WTC11 (cell line): Measurements from ENCODE around the gene DNAJC8. TPM values are rescaled to one million over a fixed set of nuclear protein-coding genes. Genes with fewer than 3 reads are reported as not detected.
A peak's percentile ranks its signal among the peaks of the same experiment; 100 is the strongest.

Experiments
- ATAC-seq: fragments of 200-7000 bp; cut with Tn5 transposase; 2 replicates; pipeline ENCODE4 v1.10.0; 2021; ENCODE audit warnings: mild to moderate bottlenecking, moderate library complexity
- CTCF ChIA-PET: fragments of 300-600 bp; sonication (Branson Sonifier 250); formaldehyde crosslinking; loops from one replicate; lab custom pipeline; 2021; ENCODE audit warnings: antibody characterized with exemption; lab: Charles Lee
- POLR2A ChIA-PET: fragments of 350-600 bp; sonication (Branson Sonifier 250); formaldehyde crosslinking; loops from one replicate; lab custom pipeline; 2021; ENCODE audit warnings: antibody characterized with exemption; lab: Charles Lee
- DNase-seq: peaks from one replicate; pipeline ENCODE4 v3.0.0; 2021; ENCODE audit warnings: low spot score
- H3K27ac Mint-ChIP-seq: 2 replicates; pipeline ENCODE4 v1.8.0; 2021; ENCODE audit warnings: mixed read lengths
- H3K27me3 Mint-ChIP-seq: 2 replicates; pipeline ENCODE4 v1.8.0; 2021; ENCODE audit warnings: low read depth, mild to moderate bottlenecking, moderate library complexity, mixed read lengths
- H3K36me3 Mint-ChIP-seq: 2 replicates; pipeline ENCODE4 v1.8.0; 2021; ENCODE audit warnings: mixed read lengths
- H3K4me1 Mint-ChIP-seq: 2 replicates; pipeline ENCODE4 v1.8.0; 2022; ENCODE audit warnings: mixed read lengths
- H3K4me3 Mint-ChIP-seq: 2 replicates; pipeline ENCODE4 v1.8.0; 2021; ENCODE audit warnings: mild to moderate bottlenecking, moderate library complexity, mixed read lengths
- H3K9me3 Mint-ChIP-seq: 2 replicates; pipeline ENCODE4 v1.8.0; 2021; ENCODE audit warnings: mixed read lengths
- ATF1 ChIP-seq: sonication (generic); formaldehyde crosslinking; IDR thresholded peaks from 2 replicates; pipeline ENCODE4 v1.8.1; 2023; ENCODE audit warnings: mild to moderate bottlenecking, moderate library complexity, missing genetic modification reagents
- ELF4 ChIP-seq: sonication (generic); formaldehyde crosslinking; IDR thresholded peaks from 2 replicates; pipeline ENCODE4 v1.8.1; 2022; ENCODE audit warnings: low read depth, mild to moderate bottlenecking, moderate library complexity, missing genetic modification reagents
- HMGA2 ChIP-seq: fragments of 250-450 bp; sonication (Bioruptor Pico); IDR thresholded peaks from 2 replicates; pipeline ENCODE4 v1.4.0; 2021; ENCODE audit warnings: mild to moderate bottlenecking, moderate library complexity
- JAZF1 ChIP-seq: fragments of 250-450 bp; sonication (Bioruptor Pico); IDR thresholded peaks from 2 replicates; pipeline ENCODE4 v1.9.0; 2021; ENCODE audit warnings: moderate library complexity, mild to moderate bottlenecking, inconsistent platforms
- JUN ChIP-seq: sonication (generic); formaldehyde crosslinking; IDR thresholded peaks from 2 replicates; pipeline ENCODE4 v1.8.0; 2023; ENCODE audit warnings: mild to moderate bottlenecking, missing genetic modification reagents
- NR3C1 ChIP-seq: sonication (generic); formaldehyde crosslinking; conservative IDR thresholded peaks from 2 replicates; pipeline ENCODE4 v1.8.1; 2023; ENCODE audit warnings: low read depth, mild to moderate bottlenecking, missing genetic modification reagents
- RORB ChIP-seq: fragments of 250-450 bp; sonication (Bioruptor Pico); IDR thresholded peaks from 2 replicates; pipeline ENCODE4 v1.9.0; 2021; ENCODE audit warnings: mild to moderate bottlenecking
- total RNA-seq: library from RNA; stranded (reverse); gene quantifications from 3 replicates; pipeline ENCODE4 v1.2.3, GENCODE V29; 2021
- TF ChIP-seq, protein P1 (sequence below): sonication (generic); formaldehyde crosslinking; IDR thresholded peaks from 2 replicates; pipeline ENCODE4 v1.8.0; 2022; ENCODE audit warnings: mild to moderate bottlenecking, missing genetic modification reagents
- TF ChIP-seq, protein P2 (sequence below): sonication (generic); formaldehyde crosslinking; IDR thresholded peaks from 2 replicates; pipeline ENCODE4 v1.8.0; 2022; ENCODE audit warnings: mild to moderate bottlenecking, missing genetic modification reagents
- TF ChIP-seq, protein P3 (sequence below): sonication (generic); formaldehyde crosslinking; IDR thresholded peaks from 2 replicates; pipeline ENCODE4 v1.8.1; 2022; ENCODE audit warnings: low read depth, missing genetic modification reagents, borderline replicate concordance
- TF ChIP-seq, protein P4 (sequence below): fragments of 250-450 bp; sonication (Bioruptor Pico); IDR thresholded peaks from 2 replicates; pipeline ENCODE4 v1.8.0; 2021; ENCODE audit warnings: mild to moderate bottlenecking
- TF ChIP-seq, protein P5 (sequence below): fragments of 200-600 bp; IDR thresholded peaks from 2 replicates; pipeline ENCODE4 v1.8.0; 2022; ENCODE audit warnings: antibody characterized with exemption
- TF ChIP-seq, protein P6 (sequence below): sonication (generic); formaldehyde crosslinking; conservative IDR thresholded peaks from 2 replicates; pipeline ENCODE4 v1.8.1; 2022; ENCODE audit warnings: mild to moderate bottlenecking, missing genetic modification reagents
- TF ChIP-seq, protein P7 (sequence below): sonication (generic); formaldehyde crosslinking; IDR thresholded peaks from 2 replicates; pipeline ENCODE4 v1.8.1; 2023; ENCODE audit warnings: mild to moderate bottlenecking, missing genetic modification reagents, moderate library complexity

The DNAJC8 gene
- total RNA-seq, 1 experiment from 2014 or later = 112 TPM

DNA sequence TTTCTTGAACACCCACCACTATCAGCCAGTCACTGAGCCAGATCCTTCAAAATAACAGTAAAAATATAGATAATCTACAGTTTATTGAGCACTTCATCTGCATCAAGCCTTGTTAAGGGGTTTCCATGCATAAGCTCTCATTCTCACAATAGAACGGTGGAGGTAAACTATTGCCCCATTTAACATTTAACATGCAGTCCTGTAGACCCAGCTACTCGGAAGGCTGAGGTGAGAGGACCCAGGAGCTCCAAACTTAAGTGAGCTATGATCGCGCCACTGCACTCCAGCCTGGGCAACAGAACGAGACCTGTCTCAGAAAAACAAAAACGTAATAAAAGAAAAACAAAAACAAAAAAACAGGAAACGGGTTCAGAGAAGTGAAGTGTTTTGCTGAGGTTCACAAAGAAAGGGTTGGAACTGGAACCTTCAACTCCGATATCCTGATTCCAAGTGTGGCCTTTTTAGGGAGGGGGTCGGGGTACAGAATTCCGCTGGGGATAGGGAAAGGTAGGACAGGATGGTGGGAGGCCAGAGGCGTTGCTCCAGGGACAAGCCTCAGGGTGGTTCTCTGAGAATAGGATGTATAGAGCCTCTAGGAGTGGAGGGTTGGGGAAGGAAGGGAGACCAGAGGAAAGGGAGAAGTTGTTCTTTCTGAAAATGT is 14.9 kb upstream of the DNAJC8 start:
- POLR2A ChIA-PET = interaction anchor here (0.9 to 2.6 kb wide), 11 partner anchors 11 to 334 kb away, joined by 3 to 20 read pairs (median 5); partner anchors contain the start of genes ATP5IF1, MED18, PHACTR4 and SESN2
- Mint-ChIP-seq H3K36me3 (no peaks in the 10 kb centered on the region), H3K27me3 (no peaks in the 10 kb centered on the region), H3K4me1 (peaks cover 34% of the 10 kb centered on the region), H3K4me3 (peak overlapping the region; percentile 68), H3K27ac (peak overlapping the region; percentile 96), H3K9me3 (no peaks in the 10 kb centered on the region)
- ATAC-seq = no peak
- no peak for DNase-seq
- TF ChIP-seq, protein P1, sequence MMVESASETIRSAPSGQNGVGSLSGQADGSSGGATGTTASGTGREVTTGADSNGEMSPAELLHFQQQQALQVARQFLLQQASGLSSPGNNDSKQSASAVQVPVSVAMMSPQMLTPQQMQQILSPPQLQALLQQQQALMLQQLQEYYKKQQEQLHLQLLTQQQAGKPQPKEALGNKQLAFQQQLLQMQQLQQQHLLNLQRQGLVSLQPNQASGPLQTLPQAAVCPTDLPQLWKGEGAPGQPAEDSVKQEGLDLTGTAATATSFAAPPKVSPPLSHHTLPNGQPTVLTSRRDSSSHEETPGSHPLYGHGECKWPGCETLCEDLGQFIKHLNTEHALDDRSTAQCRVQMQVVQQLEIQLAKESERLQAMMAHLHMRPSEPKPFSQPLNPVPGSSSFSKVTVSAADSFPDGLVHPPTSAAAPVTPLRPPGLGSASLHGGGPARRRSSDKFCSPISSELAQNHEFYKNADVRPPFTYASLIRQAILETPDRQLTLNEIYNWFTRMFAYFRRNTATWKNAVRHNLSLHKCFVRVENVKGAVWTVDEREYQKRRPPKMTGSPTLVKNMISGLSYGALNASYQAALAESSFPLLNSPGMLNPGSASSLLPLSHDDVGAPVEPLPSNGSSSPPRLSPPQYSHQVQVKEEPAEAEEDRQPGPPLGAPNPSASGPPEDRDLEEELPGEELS (CRISPR knock-in tag) = no peak
- TF ChIP-seq, protein P2, sequence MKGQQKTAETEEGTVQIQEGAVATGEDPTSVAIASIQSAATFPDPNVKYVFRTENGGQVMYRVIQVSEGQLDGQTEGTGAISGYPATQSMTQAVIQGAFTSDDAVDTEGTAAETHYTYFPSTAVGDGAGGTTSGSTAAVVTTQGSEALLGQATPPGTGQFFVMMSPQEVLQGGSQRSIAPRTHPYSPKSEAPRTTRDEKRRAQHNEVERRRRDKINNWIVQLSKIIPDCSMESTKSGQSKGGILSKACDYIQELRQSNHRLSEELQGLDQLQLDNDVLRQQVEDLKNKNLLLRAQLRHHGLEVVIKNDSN (CRISPR knock-in tag) = no peak
- TF ChIP-seq, protein P3, sequence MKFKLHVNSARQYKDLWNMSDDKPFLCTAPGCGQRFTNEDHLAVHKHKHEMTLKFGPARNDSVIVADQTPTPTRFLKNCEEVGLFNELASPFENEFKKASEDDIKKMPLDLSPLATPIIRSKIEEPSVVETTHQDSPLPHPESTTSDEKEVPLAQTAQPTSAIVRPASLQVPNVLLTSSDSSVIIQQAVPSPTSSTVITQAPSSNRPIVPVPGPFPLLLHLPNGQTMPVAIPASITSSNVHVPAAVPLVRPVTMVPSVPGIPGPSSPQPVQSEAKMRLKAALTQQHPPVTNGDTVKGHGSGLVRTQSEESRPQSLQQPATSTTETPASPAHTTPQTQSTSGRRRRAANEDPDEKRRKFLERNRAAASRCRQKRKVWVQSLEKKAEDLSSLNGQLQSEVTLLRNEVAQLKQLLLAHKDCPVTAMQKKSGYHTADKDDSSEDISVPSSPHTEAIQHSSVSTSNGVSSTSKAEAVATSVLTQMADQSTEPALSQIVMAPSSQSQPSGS (CRISPR knock-in tag) = no peak
- TF ChIP-seq ELF4 (CRISPR knock-in tag) = no peak
- CTCF ChIA-PET = interaction anchor here (0.6 to 3.0 kb wide), 33 partner anchors 12 to 489 kb away, joined by 3 to 79 read pairs (median 6); partner anchors contain the start of genes ATP5IF1, EYA3, MED18 and PHACTR4

DNA sequence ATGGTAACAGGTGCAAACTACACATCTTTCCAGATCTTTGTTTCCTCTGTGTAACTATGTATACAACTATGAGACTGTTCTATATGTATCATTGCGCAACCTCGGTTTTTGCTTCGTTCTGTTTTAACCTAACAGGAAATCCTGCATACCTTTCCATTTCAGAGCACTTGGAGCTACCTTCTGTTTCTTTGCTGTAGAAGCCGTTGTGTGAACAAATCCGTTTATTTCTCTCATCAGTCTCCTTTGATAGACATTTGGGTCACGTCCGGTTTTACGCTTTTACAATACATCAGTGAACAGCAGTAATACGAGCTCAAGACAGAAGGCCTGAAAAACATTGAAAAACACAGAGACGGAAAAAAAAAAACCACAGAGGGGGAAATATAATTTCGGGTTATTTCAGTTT is 13.6 kb upstream of the DNAJC8 start:
- Mint-ChIP-seq H3K4me1 (peaks cover 34% of the 10 kb centered on the region), H3K27me3 (no peaks in the 10 kb centered on the region), H3K4me3 (peak overlapping the region; percentile 57)
- no peak for DNase-seq
- TF ChIP-seq, protein P1 (CRISPR knock-in tag) = no peak
- no peak for TF ChIP-seq JUN (CRISPR knock-in tag)
- TF ChIP-seq, all 79 proteins: peak for 0
- no peaks in the 10 kb centered on the region for H3K36me3 Mint-ChIP-seq
- H3K9me3 Mint-ChIP-seq = no peaks in the 10 kb centered on the region
- POLR2A ChIA-PET = interaction anchor here (0.7 kb wide), 1 partner anchor 248 kb away, joined by 3 read pairs; no protein-coding TSS in a partner anchor
- peak overlapping the region; percentile 94 for H3K27ac Mint-ChIP-seq
- CTCF ChIA-PET = no interaction called here
- no peak for ATAC-seq

DNA sequence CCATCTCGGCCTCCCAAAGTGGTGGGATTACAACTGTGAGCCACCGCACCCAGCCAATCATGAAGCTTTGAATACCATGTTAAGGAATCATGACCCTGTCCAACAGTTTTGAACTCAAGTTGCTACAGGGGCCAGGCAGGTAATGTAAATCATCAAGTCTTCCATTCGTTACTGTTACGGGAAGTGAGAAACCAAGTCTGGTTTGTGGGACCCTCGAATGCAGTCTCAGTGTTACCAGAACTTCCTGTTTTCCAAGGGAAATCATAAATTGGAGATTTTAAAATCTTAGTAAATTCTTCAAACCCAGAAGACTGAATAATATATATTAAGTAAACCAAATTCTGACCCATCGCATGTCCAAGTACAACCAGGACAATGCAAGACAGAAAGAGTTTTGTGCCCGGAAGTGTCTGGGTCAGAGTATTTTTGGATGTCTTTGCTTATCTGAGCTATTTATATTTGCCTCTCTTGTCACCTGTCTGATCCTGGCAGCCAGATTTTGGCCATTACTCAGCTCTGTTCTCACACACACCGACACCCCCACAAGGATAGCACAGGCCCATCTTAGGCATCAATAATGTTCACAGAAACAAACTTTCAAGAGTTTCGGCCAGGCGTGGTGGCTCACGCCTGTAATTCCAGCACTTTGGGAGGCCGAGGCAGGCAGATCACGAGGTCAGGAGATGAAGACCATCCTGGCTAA is 11.9 kb upstream of the DNAJC8 start:
- Mint-ChIP-seq H3K36me3 (no peaks in the 10 kb centered on the region), H3K9me3 (no peaks in the 10 kb centered on the region), H3K4me1 (peaks cover 29% of the 10 kb centered on the region), H3K4me3 (no peak overlapping the region), H3K27me3 (no peaks in the 10 kb centered on the region), H3K27ac (peak overlapping the region; percentile 42; the same call in 1 of the 2 replicates)
- no peak for ATAC-seq
- ChIA-PET CTCF (no interaction called here), POLR2A (interaction anchor here (1.0 kb wide), 1 partner anchor 9 kb away, joined by 4 read pairs; the partner anchor contains the start of gene ATP5IF1)
- DNase-seq = no peak
- TF ChIP-seq JAZF1 (CRISPR knock-in tag) (no peak), HMGA2 (CRISPR knock-in tag) (no peak), RORB (CRISPR knock-in tag) (no peak), NR3C1 (no peak), ATF1 (CRISPR knock-in tag) (no peak)
- TF ChIP-seq, protein P4, sequence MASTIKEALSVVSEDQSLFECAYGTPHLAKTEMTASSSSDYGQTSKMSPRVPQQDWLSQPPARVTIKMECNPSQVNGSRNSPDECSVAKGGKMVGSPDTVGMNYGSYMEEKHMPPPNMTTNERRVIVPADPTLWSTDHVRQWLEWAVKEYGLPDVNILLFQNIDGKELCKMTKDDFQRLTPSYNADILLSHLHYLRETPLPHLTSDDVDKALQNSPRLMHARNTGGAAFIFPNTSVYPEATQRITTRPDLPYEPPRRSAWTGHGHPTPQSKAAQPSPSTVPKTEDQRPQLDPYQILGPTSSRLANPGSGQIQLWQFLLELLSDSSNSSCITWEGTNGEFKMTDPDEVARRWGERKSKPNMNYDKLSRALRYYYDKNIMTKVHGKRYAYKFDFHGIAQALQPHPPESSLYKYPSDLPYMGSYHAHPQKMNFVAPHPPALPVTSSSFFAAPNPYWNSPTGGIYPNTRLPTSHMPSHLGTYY (CRISPR knock-in tag) = no peak
- TF ChIP-seq, protein P3 (CRISPR knock-in tag) = no peak
- TF ChIP-seq, protein P5, sequence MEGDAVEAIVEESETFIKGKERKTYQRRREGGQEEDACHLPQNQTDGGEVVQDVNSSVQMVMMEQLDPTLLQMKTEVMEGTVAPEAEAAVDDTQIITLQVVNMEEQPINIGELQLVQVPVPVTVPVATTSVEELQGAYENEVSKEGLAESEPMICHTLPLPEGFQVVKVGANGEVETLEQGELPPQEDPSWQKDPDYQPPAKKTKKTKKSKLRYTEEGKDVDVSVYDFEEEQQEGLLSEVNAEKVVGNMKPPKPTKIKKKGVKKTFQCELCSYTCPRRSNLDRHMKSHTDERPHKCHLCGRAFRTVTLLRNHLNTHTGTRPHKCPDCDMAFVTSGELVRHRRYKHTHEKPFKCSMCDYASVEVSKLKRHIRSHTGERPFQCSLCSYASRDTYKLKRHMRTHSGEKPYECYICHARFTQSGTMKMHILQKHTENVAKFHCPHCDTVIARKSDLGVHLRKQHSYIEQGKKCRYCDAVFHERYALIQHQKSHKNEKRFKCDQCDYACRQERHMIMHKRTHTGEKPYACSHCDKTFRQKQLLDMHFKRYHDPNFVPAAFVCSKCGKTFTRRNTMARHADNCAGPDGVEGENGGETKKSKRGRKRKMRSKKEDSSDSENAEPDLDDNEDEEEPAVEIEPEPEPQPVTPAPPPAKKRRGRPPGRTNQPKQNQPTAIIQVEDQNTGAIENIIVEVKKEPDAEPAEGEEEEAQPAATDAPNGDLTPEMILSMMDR = no peak
- TF ChIP-seq, protein P6, sequence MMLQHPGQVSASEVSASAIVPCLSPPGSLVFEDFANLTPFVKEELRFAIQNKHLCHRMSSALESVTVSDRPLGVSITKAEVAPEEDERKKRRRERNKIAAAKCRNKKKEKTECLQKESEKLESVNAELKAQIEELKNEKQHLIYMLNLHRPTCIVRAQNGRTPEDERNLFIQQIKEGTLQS (CRISPR knock-in tag) = no peak
- TF ChIP-seq, protein P7, sequence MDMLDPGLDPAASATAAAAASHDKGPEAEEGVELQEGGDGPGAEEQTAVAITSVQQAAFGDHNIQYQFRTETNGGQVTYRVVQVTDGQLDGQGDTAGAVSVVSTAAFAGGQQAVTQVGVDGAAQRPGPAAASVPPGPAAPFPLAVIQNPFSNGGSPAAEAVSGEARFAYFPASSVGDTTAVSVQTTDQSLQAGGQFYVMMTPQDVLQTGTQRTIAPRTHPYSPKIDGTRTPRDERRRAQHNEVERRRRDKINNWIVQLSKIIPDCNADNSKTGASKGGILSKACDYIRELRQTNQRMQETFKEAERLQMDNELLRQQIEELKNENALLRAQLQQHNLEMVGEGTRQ (CRISPR knock-in tag) = no peak
